Neural progenitor cell (in vitro differentiated cells): ENCODE results near the gene PIP5K1B. TPM values are rescaled to one million over a fixed set of nuclear protein-coding genes. Genes with fewer than 3 reads are reported as not detected.

Experiments used
- DNase-seq: peaks from one replicate; pipeline ENCODE4 v3.0.0-alpha.2; 2016; ENCODE audit warnings: low spot score
- H2AFZ ChIP-seq: fragments of 200-600 bp; sonication (generic); replicated peaks from 2 replicates; pipeline ENCODE4 v1.6.1; 2016; ENCODE audit warnings: antibody characterized with exemption
- H3F3A ChIP-seq: fragments of 200-600 bp; sonication (generic); 2 replicates; pipeline ENCODE4 v1.6.1; 2016; ENCODE audit warnings: antibody characterized with exemption, low read depth
- H3K27ac ChIP-seq: fragments of 200-600 bp; sonication (generic); 2 replicates; pipeline ENCODE4 v1.5.1; 2016; ENCODE audit warnings: mild to moderate bottlenecking
- H3K27me3 ChIP-seq: fragments of 200-600 bp; sonication (generic); 2 replicates; pipeline ENCODE4 v1.6.1; 2016; ENCODE audit warnings: mild to moderate bottlenecking, moderate library complexity
- H3K36me3 ChIP-seq: fragments of 200-600 bp; sonication (generic); 2 replicates; pipeline ENCODE4 v1.5.1; 2016
- H3K4me1 ChIP-seq: fragments of 200-600 bp; sonication (generic); 2 replicates; pipeline ENCODE4 v1.6.1; 2016; ENCODE audit warnings: mixed run types
- H3K4me2 ChIP-seq: fragments of 200-600 bp; sonication (generic); 2 replicates; pipeline ENCODE4 v1.6.1; 2016
- H3K4me3 ChIP-seq: fragments of 200-600 bp; sonication (generic); 2 replicates; pipeline ENCODE4 v1.5.1; 2016
- H3K79me2 ChIP-seq: fragments of 200-600 bp; sonication (generic); 2 replicates; pipeline ENCODE4 v1.6.1; 2016; ENCODE audit warnings: low read depth
- H3K9ac ChIP-seq: fragments of 200-600 bp; sonication (generic); 2 replicates; pipeline ENCODE4 v1.6.1; 2016
- H3K9me3 ChIP-seq: fragments of 200-600 bp; sonication (generic); 2 replicates; pipeline ENCODE4 v1.5.1; 2016; ENCODE audit warnings: low read depth
- H4K20me1 ChIP-seq: fragments of 200-600 bp; sonication (generic); 2 replicates; pipeline ENCODE4 v1.6.1; 2016; ENCODE audit warnings: low read depth
- H3K27ac Mint-ChIP-seq: 3 replicates; pipeline ENCODE4 v1.8.0; 2021; ENCODE audit warnings: mixed read lengths
- H3K27me3 Mint-ChIP-seq: 2 replicates; pipeline ENCODE4 v1.8.0; 2022; ENCODE audit warnings: low read depth, mild to moderate bottlenecking, inconsistent platforms, moderate library complexity, mixed read lengths; ENCODE audit not compliant: insufficient read depth
- H3K36me3 Mint-ChIP-seq: 3 replicates; pipeline ENCODE4 v1.8.0; 2021; ENCODE audit warnings: mixed read lengths
- H3K4me1 Mint-ChIP-seq: 3 replicates; pipeline ENCODE4 v1.8.0; 2021; ENCODE audit warnings: mixed read lengths
- H3K4me3 Mint-ChIP-seq: 3 replicates; pipeline ENCODE4 v1.8.0; 2021; ENCODE audit warnings: mild to moderate bottlenecking, moderate library complexity, mixed read lengths
- H3K9me3 Mint-ChIP-seq: 3 replicates; pipeline ENCODE4 v1.8.0; 2020; ENCODE audit warnings: mixed read lengths
- EZH2 ChIP-seq: fragments of 200-600 bp; sonication (generic); IDR thresholded peaks from 2 replicates; pipeline ENCODE4 v1.6.1; 2017; ENCODE audit warnings: antibody characterized with exemption, mild to moderate bottlenecking, moderate library complexity
- EZH2phosphoT487 ChIP-seq: fragments of 200-600 bp; sonication (generic); IDR thresholded peaks from 2 replicates; pipeline ENCODE4 v1.6.1; 2017; ENCODE audit warnings: antibody characterized with exemption
- total RNA-seq: library from RNA; depleted of rRNA; stranded (reverse); fragments of >200 nt; gene quantifications from 2 replicates; pipeline ENCODE4 v1.2.3, GENCODE V29; 2015; ENCODE audit warnings: low replicate concordance
- TF ChIP-seq, protein P1 (sequence below): fragments of 200-600 bp; sonication (generic); IDR thresholded peaks from 2 replicates; pipeline ENCODE4 v1.5.1; 2017; ENCODE audit warnings: antibody characterized with exemption, mild to moderate bottlenecking

PIP5K1B gene
- total RNA-seq, 1 donor from 2014 or later, result 3.2 TPM

GRCh38 chr9:68703672-68704071, 1.4 kb upstream of the PIP5K1B start:
- Mint-ChIP-seq H3K9me3 (no peaks in the 10 kb centered on the region), H3K27me3 (peaks cover 5% of the 10 kb centered on the region), H3K4me1 (peaks cover 35% of the 10 kb centered on the region), H3K27ac (no peak overlapping the region), H3K36me3 (peaks cover 2% of the 10 kb centered on the region), H3K4me3 (peak overlapping the region; percentile 93)
- H3K4me1 ChIP-seq, result peaks cover 26% of the 10 kb centered on the region
- no peak overlapping the region for H2AFZ ChIP-seq
- H3K79me2 ChIP-seq, result no peaks in the 10 kb centered on the region
- no peak overlapping the region for H3K4me3 ChIP-seq
- TF ChIP-seq, protein P1, sequence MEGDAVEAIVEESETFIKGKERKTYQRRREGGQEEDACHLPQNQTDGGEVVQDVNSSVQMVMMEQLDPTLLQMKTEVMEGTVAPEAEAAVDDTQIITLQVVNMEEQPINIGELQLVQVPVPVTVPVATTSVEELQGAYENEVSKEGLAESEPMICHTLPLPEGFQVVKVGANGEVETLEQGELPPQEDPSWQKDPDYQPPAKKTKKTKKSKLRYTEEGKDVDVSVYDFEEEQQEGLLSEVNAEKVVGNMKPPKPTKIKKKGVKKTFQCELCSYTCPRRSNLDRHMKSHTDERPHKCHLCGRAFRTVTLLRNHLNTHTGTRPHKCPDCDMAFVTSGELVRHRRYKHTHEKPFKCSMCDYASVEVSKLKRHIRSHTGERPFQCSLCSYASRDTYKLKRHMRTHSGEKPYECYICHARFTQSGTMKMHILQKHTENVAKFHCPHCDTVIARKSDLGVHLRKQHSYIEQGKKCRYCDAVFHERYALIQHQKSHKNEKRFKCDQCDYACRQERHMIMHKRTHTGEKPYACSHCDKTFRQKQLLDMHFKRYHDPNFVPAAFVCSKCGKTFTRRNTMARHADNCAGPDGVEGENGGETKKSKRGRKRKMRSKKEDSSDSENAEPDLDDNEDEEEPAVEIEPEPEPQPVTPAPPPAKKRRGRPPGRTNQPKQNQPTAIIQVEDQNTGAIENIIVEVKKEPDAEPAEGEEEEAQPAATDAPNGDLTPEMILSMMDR, result peak; percentile 20
- TF ChIP-seq EZH2phosphoT487, result no peak
- H3K36me3 ChIP-seq, result no peaks in the 10 kb centered on the region
- H3K27me3 ChIP-seq, result peaks cover 73% of the 10 kb centered on the region
- H4K20me1 ChIP-seq, result peaks cover 8% of the 10 kb centered on the region
- no peak overlapping the region for H3K9ac ChIP-seq
- H3F3A ChIP-seq, result peaks cover 23% of the 10 kb centered on the region
- H3K27ac ChIP-seq, result no peak overlapping the region
- no peaks in the 10 kb centered on the region for H3K9me3 ChIP-seq
- peak overlapping the region; percentile 99 for H3K4me2 ChIP-seq
- no peak for DNase-seq

GRCh38 chr9:68704498-68704813, 584 bp upstream of the PIP5K1B start:
- Mint-ChIP-seq H3K27ac (peak overlapping the region; percentile 80), H3K4me1 (peaks cover 39% of the 10 kb centered on the region), H3K36me3 (peaks cover 3% of the 10 kb centered on the region), H3K4me3 (peak overlapping the region; percentile 93), H3K27me3 (peaks cover 4% of the 10 kb centered on the region), H3K9me3 (no peaks in the 10 kb centered on the region)
- DNase-seq, result no peak
- no peak for TF ChIP-seq EZH2phosphoT487
- TF ChIP-seq, protein P1, result no peak
- H3K36me3 ChIP-seq, result no peaks in the 10 kb centered on the region
- H2AFZ ChIP-seq, result peak overlapping the region; percentile 97
- peak overlapping the region; percentile 99 for H3K4me2 ChIP-seq
- H3K9ac ChIP-seq, result no peak overlapping the region
- peaks cover 81% of the 10 kb centered on the region for H3K27me3 ChIP-seq
- no peaks in the 10 kb centered on the region for H3K9me3 ChIP-seq
- H3K4me1 ChIP-seq, result peaks cover 26% of the 10 kb centered on the region
- peak overlapping the region; percentile 87 for H3K4me3 ChIP-seq
- H3K27ac ChIP-seq, result no peak overlapping the region
- H3K79me2 ChIP-seq, result no peaks in the 10 kb centered on the region
- peaks cover 23% of the 10 kb centered on the region for H3F3A ChIP-seq
- H4K20me1 ChIP-seq, result peaks cover 8% of the 10 kb centered on the region

DNA sequence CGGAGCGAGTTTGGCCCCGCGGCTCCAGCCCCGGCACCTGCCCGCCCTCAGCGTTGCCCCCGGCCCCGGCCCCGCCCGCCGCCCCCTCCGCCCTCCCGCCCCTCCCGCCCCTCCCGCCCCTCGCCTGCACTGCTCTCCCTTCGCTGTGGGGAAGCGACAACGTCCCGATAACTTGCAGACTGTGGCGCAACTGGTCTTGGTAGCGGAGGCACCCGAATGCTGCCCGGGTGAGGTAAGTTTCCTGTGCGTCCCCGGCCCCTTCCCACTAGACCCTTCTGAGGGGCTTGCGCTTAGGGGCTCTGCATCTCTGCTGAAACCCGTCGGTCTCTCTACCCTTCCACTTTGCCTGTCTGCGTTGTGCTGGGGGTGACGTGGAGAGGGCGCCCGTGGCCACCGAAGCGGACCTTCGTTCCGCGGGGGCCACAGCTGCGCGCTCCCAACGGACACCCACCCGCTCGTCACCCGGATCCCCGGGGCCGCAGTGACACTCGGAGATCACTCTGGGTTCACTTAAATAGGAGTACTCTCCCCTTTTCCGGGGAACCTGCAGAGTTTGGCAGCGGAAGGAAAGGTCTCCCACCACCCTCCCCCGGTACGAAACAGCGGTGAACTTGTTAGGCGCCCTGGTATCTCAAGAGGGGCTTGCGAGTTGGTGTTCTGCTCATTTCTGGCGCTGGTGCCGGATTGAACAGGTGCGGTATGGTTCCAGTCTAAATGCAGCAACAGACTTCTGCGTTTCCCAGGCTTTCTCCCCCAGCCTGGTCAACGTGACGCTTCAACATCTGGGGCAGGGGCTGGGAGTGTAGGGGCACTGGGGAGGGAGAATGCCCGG, 707 bp downstream of the PIP5K1B start:
- Histone ChIP-seq H3K9ac (no peak overlapping the region), H3K27me3 (peaks cover 89% of the 10 kb centered on the region), H3K4me3 (peak overlapping the region; percentile 87), H3K27ac (no peak overlapping the region), H3F3A (peaks cover 23% of the 10 kb centered on the region), H3K79me2 (no peaks in the 10 kb centered on the region), H3K9me3 (no peaks in the 10 kb centered on the region), H3K4me2 (peak overlapping the region; percentile 99), H3K4me1 (peaks cover 21% of the 10 kb centered on the region), H4K20me1 (peaks cover 8% of the 10 kb centered on the region), H3K36me3 (no peaks in the 10 kb centered on the region), H2AFZ (peak overlapping the region; percentile 97)
- TF ChIP-seq EZH2, result peak; percentile 69
- TF ChIP-seq EZH2phosphoT487, result no peak
- peak; percentile 31 for DNase-seq
- Mint-ChIP-seq H3K9me3 (no peaks in the 10 kb centered on the region), H3K4me3 (peak overlapping the region; percentile 97), H3K27me3 (peaks cover 4% of the 10 kb centered on the region), H3K36me3 (peaks cover 3% of the 10 kb centered on the region), H3K27ac (peak overlapping the region; percentile 97), H3K4me1 (peaks cover 49% of the 10 kb centered on the region)
